Stimulated activated CD4-positive, alpha-beta T cell treated with anti-CD3 and anti-CD28 coated beads, TNF-alpha, amount 100 ng/mL, for 1 hour (primary cell): Measurements from ENCODE around the gene ZFYVE1.

Experiments used
- DNase-seq, 3 donors: peaks; one replicate each; pipeline ENCODE4 v3.0.0-alpha.2; 2020; ENCODE audit warnings: low read depth in 3 of 3, low spot score in 1 of 3

Gene ZFYVE1

GRCh38 chr14:72925171-72925759 lies 101.6 kb downstream of the ZFYVE1 start:
- DNase-seq, result no peak

- no peak for DNase-seq
Measured at GRCh38 chr14:72924337-72924736, 102.6 kb downstream of the ZFYVE1 start.

DNA sequence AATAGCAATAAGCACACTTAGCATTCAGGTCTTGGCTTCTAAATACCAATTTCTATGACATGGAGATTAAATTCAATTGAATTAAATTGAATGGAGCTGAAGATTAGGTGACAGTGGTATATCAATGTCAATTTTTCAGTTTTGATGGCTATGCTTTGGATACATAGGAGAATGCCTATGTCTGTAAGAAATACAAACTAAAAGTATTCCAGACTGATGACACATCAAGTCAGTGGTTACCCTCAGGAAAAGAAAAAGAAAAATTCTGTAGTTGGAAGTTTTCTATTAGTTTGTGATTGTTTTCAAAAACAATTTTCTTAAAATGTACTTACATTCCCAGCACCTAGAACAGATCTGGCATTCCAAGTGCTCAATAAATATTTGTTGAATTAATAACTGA lies 105.5 kb downstream of the ZFYVE1 start:
- DNase-seq, result no peak

- DNase-seq, result no peak
Measured at GRCh38 chr14:72920008-72920407, 106.9 kb downstream of the ZFYVE1 start.
